Measurements from ENCODE around the gene MAPK8IP1.

DNA sequence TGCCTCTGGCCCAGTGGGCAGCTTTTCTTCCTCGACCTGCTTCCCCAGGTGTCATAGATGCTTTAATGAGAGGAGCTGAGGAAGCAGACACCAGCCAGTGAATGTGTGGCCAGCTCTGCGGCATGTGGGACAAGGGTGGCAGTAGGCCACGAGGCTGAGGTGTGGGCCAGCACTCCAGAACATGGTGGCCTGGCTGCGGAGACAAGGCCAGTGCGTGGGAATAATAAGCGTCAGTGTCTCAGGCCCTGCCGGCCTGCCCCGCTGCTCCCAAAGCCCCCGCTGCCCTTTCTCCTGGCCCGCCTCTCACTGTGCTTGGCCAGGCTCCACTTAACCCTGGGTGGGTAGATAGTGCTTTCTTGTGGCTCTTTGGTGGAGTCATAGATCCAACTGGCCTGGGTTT, 2.1 kb downstream of the MAPK8IP1 start:
- TF ChIP-seq, protein P1, sequence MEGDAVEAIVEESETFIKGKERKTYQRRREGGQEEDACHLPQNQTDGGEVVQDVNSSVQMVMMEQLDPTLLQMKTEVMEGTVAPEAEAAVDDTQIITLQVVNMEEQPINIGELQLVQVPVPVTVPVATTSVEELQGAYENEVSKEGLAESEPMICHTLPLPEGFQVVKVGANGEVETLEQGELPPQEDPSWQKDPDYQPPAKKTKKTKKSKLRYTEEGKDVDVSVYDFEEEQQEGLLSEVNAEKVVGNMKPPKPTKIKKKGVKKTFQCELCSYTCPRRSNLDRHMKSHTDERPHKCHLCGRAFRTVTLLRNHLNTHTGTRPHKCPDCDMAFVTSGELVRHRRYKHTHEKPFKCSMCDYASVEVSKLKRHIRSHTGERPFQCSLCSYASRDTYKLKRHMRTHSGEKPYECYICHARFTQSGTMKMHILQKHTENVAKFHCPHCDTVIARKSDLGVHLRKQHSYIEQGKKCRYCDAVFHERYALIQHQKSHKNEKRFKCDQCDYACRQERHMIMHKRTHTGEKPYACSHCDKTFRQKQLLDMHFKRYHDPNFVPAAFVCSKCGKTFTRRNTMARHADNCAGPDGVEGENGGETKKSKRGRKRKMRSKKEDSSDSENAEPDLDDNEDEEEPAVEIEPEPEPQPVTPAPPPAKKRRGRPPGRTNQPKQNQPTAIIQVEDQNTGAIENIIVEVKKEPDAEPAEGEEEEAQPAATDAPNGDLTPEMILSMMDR (IDR thresholded peaks at IDR 0.05) = no peak
- TF ChIP-seq POLR2A (IDR thresholded peaks at IDR 0.05) (no peak), EP300 (IDR thresholded peaks at IDR 0.05) (no peak), POLR2AphosphoS5 (IDR thresholded peaks at IDR 0.05) (no peak)

All from stomach (tissue), 4 donors.